A549 (cell line): ENCODE data around the gene CHD9.

Experiments used
- CHD2 ChIP-seq: fragments of 150-350 bp; IDR thresholded peaks from 2 replicates; pipeline ENCODE4 v1.6.1; 2014; ENCODE audit warnings: low read length; ENCODE audit not compliant: partially characterized antibody
- CTCF ChIP-seq: fragments of >200 bp; sonication (Bioruptor Twin); formaldehyde crosslinking; IDR thresholded peaks from 3 replicates; pipeline ENCODE4 v1.5.1; 2016
- HEYL ChIP-seq: fragments of 250-450 bp; sonication (Bioruptor Pico); IDR thresholded peaks from 2 replicates; pipeline ENCODE4 v1.8.0; 2021; ENCODE audit warnings: mild to moderate bottlenecking, moderate library complexity
- HOXA7 ChIP-seq: fragments of 250-450 bp; sonication (Bioruptor Pico); IDR thresholded peaks from 2 replicates; pipeline ENCODE4 v1.5.0; 2020; ENCODE audit warnings: mild to moderate bottlenecking, moderate library complexity
- MAX ChIP-seq: IDR thresholded peaks from 2 replicates; pipeline ENCODE4 v1.6.1; 2012
- MAZ ChIP-seq: fragments of 150-350 bp; IDR thresholded peaks from 2 replicates; pipeline ENCODE4 v1.6.1; 2014; ENCODE audit warnings: antibody characterized with exemption, low read depth, low read length, borderline replicate concordance
- PBX3 ChIP-seq: IDR thresholded peaks from 2 replicates; pipeline ENCODE4 v1.6.1; 2012
- PHF8 ChIP-seq: fragments of 200-600 bp; sonication (generic); IDR thresholded peaks from 2 replicates; pipeline ENCODE4 v1.6.1; 2016; ENCODE audit warnings: low read depth, mild to moderate bottlenecking, antibody characterized with exemption, moderate library complexity, borderline replicate concordance
- POLR2A ChIP-seq: IDR thresholded peaks from 2 replicates; pipeline ENCODE4 v1.6.1; 2012; ENCODE audit warnings: mild to moderate bottlenecking, low read length
- POLR2AphosphoS2 ChIP-seq: conservative IDR thresholded peaks from 2 replicates; pipeline ENCODE4 v1.6.1; 2012; ENCODE audit warnings: low read length, improper control_type of control experiment, inconsistent platforms
- REST ChIP-seq: fragments of 200-600 bp; sonication (generic); IDR thresholded peaks from 2 replicates; pipeline ENCODE4 v1.6.1; 2016; ENCODE audit warnings: antibody characterized with exemption, mild to moderate bottlenecking, moderate library complexity

GRCh38 chr16:53080345-53081031 is 25.7 kb downstream of the CHD9 start:
- no peak for TF ChIP-seq CTCF
- TF ChIP-seq MAX = peak; percentile 9; the same call in 1 of the 2 replicates
- no peak for TF ChIP-seq POLR2A
- no peak for TF ChIP-seq PHF8
- TF ChIP-seq HOXA7 (CRISPR knock-in tag) = no peak
- TF ChIP-seq CHD2 = no peak
- no peak for TF ChIP-seq MAZ
- TF ChIP-seq PBX3 = no peak
- TF ChIP-seq REST = no peak
- TF ChIP-seq POLR2AphosphoS2 = no peak
- TF ChIP-seq HEYL (CRISPR knock-in tag) = no peak
